DOHH2 (cell line): ENCODE results near the gene MID1.

Source experiments
- H3F3A ChIP-seq: fragments of 200-600 bp; sonication (generic), shearing (Covaris generic); 2 replicates; pipeline ENCODE4 v1.6.0; 2016; ENCODE audit warnings: antibody characterized with exemption, mild to moderate bottlenecking; ENCODE audit not compliant: control insufficient read depth, insufficient read depth
- H3K27ac ChIP-seq: fragments of 200-600 bp; sonication (generic); 2 replicates; pipeline ENCODE4 v1.5.1; 2014; ENCODE audit warnings: low read depth, mild to moderate bottlenecking, low read length, moderate library complexity
- H3K27me3 ChIP-seq: fragments of 200-600 bp; sonication (generic); 2 replicates; pipeline ENCODE4 v1.6.1; 2014; ENCODE audit warnings: mild to moderate bottlenecking, low read length, mixed read lengths; ENCODE audit not compliant: control insufficient read depth
- H3K36me3 ChIP-seq: fragments of 200-600 bp; sonication (generic); 2 replicates; pipeline ENCODE4 v1.6.1; 2014; ENCODE audit warnings: mild to moderate bottlenecking, low read length, moderate library complexity, mixed read lengths; ENCODE audit not compliant: control insufficient read depth
- H3K4me1 ChIP-seq: fragments of 200-600 bp; sonication (generic); 2 replicates; pipeline ENCODE4 v1.6.1; 2014; ENCODE audit warnings: mild to moderate bottlenecking, low read length, mixed read lengths; ENCODE audit not compliant: control insufficient read depth
- H3K4me2 ChIP-seq: fragments of 200-600 bp; sonication (generic); 2 replicates; pipeline ENCODE4 v1.6.0; 2014; ENCODE audit warnings: mild to moderate bottlenecking, low read length, moderate library complexity
- H3K4me3 ChIP-seq: fragments of 200-600 bp; sonication (generic); 2 replicates; pipeline ENCODE4 v1.5.1; 2014; ENCODE audit warnings: mild to moderate bottlenecking, low read length, mixed read lengths
- H3K79me2 ChIP-seq: fragments of 200-600 bp; sonication (generic); 2 replicates; pipeline ENCODE4 v1.6.1; 2014; ENCODE audit warnings: mild to moderate bottlenecking, low read length, mixed read lengths; ENCODE audit not compliant: control insufficient read depth
- H3K9me2 ChIP-seq: fragments of 200-600 bp; sonication (generic); replicated peaks from 2 replicates; pipeline ENCODE4 v1.6.1; 2014; ENCODE audit warnings: mild to moderate bottlenecking, low read length, mixed read lengths; ENCODE audit not compliant: control insufficient read depth
- H3K9me3 ChIP-seq: fragments of 200-600 bp; sonication (generic); 2 replicates; pipeline ENCODE4 v1.6.1; 2014; ENCODE audit warnings: antibody characterized with exemption, low read length, mixed read lengths; ENCODE audit not compliant: control insufficient read depth, insufficient read depth
- H4K20me1 ChIP-seq: fragments of 200-600 bp; sonication (generic); 2 replicates; pipeline ENCODE4 v1.6.0; 2014; ENCODE audit warnings: low read depth, mild to moderate bottlenecking, antibody characterized with exemption, low read length, moderate library complexity; ENCODE audit not compliant: control insufficient read depth, insufficient read depth
- CTCF ChIP-seq: fragments of 200-600 bp; sonication (generic); IDR thresholded peaks from one replicate; pipeline ENCODE4 v1.5.1; 2014; ENCODE audit warnings: antibody characterized with exemption, mild to moderate bottlenecking, low read depth, low read length; ENCODE audit not compliant: poor library complexity, severe bottlenecking
- EZH2phosphoT487 ChIP-seq: fragments of 200-600 bp; sonication (generic); IDR thresholded peaks from 2 replicates; pipeline ENCODE4 v1.6.1; 2017; ENCODE audit warnings: borderline replicate concordance, mild to moderate bottlenecking, antibody characterized with exemption, low read length, moderate library complexity, mixed read lengths

MID1 gene

DNA sequence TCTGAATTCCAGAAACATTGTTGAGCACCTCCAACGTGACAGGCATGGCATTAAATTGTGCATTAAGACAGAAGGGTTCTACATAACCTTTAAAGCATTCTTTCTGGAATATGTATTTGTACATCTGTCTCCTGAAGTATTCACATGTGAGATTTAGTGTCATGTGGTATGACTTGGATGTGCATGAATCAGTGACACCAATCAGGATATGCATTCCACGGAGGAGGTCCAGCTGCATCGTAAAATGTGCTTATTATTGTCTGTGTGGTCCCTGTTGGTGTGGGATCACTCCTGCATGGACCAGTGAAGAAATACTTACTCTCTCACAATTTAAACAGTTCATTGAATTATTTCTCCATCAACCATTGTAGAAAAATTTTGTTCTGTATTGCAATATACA lies 149.0 kb downstream of the MID1 start:
- Histone ChIP-seq H3K9me2 (no peaks in the 10 kb centered on the region), H3K4me1 (no peaks in the 10 kb centered on the region), H3K36me3 (no peaks in the 10 kb centered on the region), H3K9me3 (no peaks in the 10 kb centered on the region), H3K27me3 (no peaks in the 10 kb centered on the region), H3F3A (no peaks in the 10 kb centered on the region), H3K27ac (no peak overlapping the region), H3K4me3 (no peak overlapping the region), H3K4me2 (no peak overlapping the region), H3K79me2 (no peaks in the 10 kb centered on the region), H4K20me1 (no peaks in the 10 kb centered on the region)
- TF ChIP-seq EZH2phosphoT487, result no peak

- no peaks in the 10 kb centered on the region for H3K9me2 ChIP-seq
- no peaks in the 10 kb centered on the region for H3F3A ChIP-seq
- H3K27me3 ChIP-seq, result no peaks in the 10 kb centered on the region
- H3K4me2 ChIP-seq, result no peak overlapping the region
- no peaks in the 10 kb centered on the region for H3K79me2 ChIP-seq
- no peaks in the 10 kb centered on the region for H3K9me3 ChIP-seq
- TF ChIP-seq EZH2phosphoT487 (no peak), CTCF (no peak)
- H3K4me3 ChIP-seq, result no peak overlapping the region
- no peak overlapping the region for H3K27ac ChIP-seq
- no peaks in the 10 kb centered on the region for H4K20me1 ChIP-seq
- no peaks in the 10 kb centered on the region for H3K4me1 ChIP-seq
- no peaks in the 10 kb centered on the region for H3K36me3 ChIP-seq
Observed at GRCh38 chrX:10470009-10470408, 150.4 kb downstream of the MID1 start.

GRCh38 chrX:10467793-10468192 lies 152.6 kb downstream of the MID1 start:
- H4K20me1 ChIP-seq, result no peaks in the 10 kb centered on the region
- no peaks in the 10 kb centered on the region for H3K36me3 ChIP-seq
- no peak overlapping the region for H3K4me2 ChIP-seq
- H3K79me2 ChIP-seq, result no peaks in the 10 kb centered on the region
- no peaks in the 10 kb centered on the region for H3K9me2 ChIP-seq
- H3K27ac ChIP-seq, result no peak overlapping the region
- TF ChIP-seq CTCF (no peak), EZH2phosphoT487 (no peak)
- H3K4me1 ChIP-seq, result no peaks in the 10 kb centered on the region
- no peaks in the 10 kb centered on the region for H3F3A ChIP-seq
- no peak overlapping the region for H3K4me3 ChIP-seq
- no peaks in the 10 kb centered on the region for H3K9me3 ChIP-seq
- no peaks in the 10 kb centered on the region for H3K27me3 ChIP-seq

DNA sequence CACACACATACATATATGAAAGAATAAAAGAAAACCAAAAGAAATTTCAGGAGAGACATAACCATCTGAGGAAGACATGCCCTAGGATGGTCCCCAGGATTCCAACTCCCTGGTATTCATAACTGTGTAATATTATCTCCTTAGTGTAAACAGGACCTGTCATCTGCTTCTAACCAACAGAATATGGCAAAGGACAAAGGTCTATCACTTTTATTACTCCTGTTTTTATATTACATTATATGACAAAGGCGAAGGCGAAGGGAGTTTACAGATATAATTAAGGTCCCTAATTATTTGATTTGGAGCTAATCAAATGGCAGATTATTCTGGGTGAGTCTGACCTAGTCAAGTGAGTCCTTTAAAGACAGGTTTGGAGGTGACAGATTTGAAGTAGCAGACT lies 155.1 kb downstream of the MID1 start:
- Histone ChIP-seq H3K79me2 (no peaks in the 10 kb centered on the region), H4K20me1 (no peaks in the 10 kb centered on the region), H3K27me3 (no peaks in the 10 kb centered on the region), H3K27ac (no peak overlapping the region), H3K4me3 (no peak overlapping the region), H3K4me1 (no peaks in the 10 kb centered on the region), H3K4me2 (no peak overlapping the region), H3K9me2 (no peaks in the 10 kb centered on the region), H3F3A (no peaks in the 10 kb centered on the region), H3K36me3 (no peaks in the 10 kb centered on the region), H3K9me3 (no peaks in the 10 kb centered on the region)
- TF ChIP-seq CTCF (no peak), EZH2phosphoT487 (no peak)
